ENCODE data around the gene FGA. TPM values are rescaled to one million over a fixed set of nuclear protein-coding genes. Genes with fewer than 3 reads are reported as not detected.

The FGA gene
- total and polyA plus RNA-seq, 12 donors = 0.01 to 0.37 TPM; not detected in 10

GRCh38 chr4:154577324-154577723, 13.2 kb downstream of the FGA start:
- DNase-seq = no peak
- no peaks in the 10 kb centered on the region for H3K36me3 ChIP-seq
- no peak overlapping the region for H3K27ac ChIP-seq
- H3K4me1 ChIP-seq = no peaks in the 10 kb centered on the region
- H3K9me3 ChIP-seq = no peaks in the 10 kb centered on the region
- intact Hi-C loops (cut with DNase I) = no loop called here
- WGBS, 2 donors = 80 to 81% methylated on average over 2 of the region's 2 CpGs
- no peak for TF ChIP-seq CTCF (IDR thresholded peaks at IDR 0.05)
- H3K4me3 ChIP-seq = no peak overlapping the region
- peaks cover 0 to 29% (median 10%) of the 10 kb centered on the region in 7 donors for H3K27me3 ChIP-seq
- ATAC-seq = no peak

GRCh38 chr4:154574311-154574710, 16.2 kb downstream of the FGA start:
- DNase-seq (no peak), ATAC-seq (no peak)
- Histone ChIP-seq H3K27me3 (peaks cover 0 to 25% (median 10%) of the 10 kb centered on the region in 7 donors), H3K27ac (no peak overlapping the region), H3K4me1 (no peaks in the 10 kb centered on the region), H3K36me3 (no peaks in the 10 kb centered on the region), H3K4me3 (no peak overlapping the region), H3K9me3 (no peaks in the 10 kb centered on the region)
- intact Hi-C loops (cut with DNase I) = no loop called here
- 79 to 80% methylated on average over 3 of the region's 3 CpGs for WGBS, 2 donors
- TF ChIP-seq CTCF (IDR thresholded peaks at IDR 0.05) = no peak

GRCh38 chr4:154573190-154573870, 17.2 kb downstream of the FGA start:
- peaks cover 0 to 25% (median 10%) of the 10 kb centered on the region in 7 donors for H3K27me3 ChIP-seq
- intact Hi-C loops (cut with DNase I) = no loop called here
- no peak for ATAC-seq
- H3K4me3 ChIP-seq = no peak overlapping the region
- no peaks in the 10 kb centered on the region for H3K36me3 ChIP-seq
- no peak for DNase-seq
- no peaks in the 10 kb centered on the region for H3K9me3 ChIP-seq
- H3K4me1 ChIP-seq = no peaks in the 10 kb centered on the region
- WGBS, 2 donors = 78 to 89% methylated on average over 5 of the region's 5 CpGs
- no peak for TF ChIP-seq CTCF (IDR thresholded peaks at IDR 0.05)
- no peak overlapping the region for H3K27ac ChIP-seq

- Histone ChIP-seq H3K9me3 (no peaks in the 10 kb centered on the region), H3K27ac (no peak overlapping the region), H3K4me3 (no peak overlapping the region), H3K27me3 (peaks cover 0 to 6% (median 0%) of the 10 kb centered on the region in 7 donors), H3K4me1 (no peaks in the 10 kb centered on the region), H3K36me3 (no peaks in the 10 kb centered on the region)
- intact Hi-C loops (cut with DNase I) = no loop called here
- TF ChIP-seq CTCF (IDR thresholded peaks at IDR 0.05) = no peak
- no peak for DNase-seq
- 84 to 85% methylated on average over 5 of the region's 5 CpGs for WGBS, 2 donors
- no peak for ATAC-seq
Measured at GRCh38 chr4:154569584-154569983, 21.0 kb downstream of the FGA start.

All from heart right ventricle (tissue), 16 donors.